ENCODE data around the gene OR13J1.

The OR13J1 gene

DNA sequence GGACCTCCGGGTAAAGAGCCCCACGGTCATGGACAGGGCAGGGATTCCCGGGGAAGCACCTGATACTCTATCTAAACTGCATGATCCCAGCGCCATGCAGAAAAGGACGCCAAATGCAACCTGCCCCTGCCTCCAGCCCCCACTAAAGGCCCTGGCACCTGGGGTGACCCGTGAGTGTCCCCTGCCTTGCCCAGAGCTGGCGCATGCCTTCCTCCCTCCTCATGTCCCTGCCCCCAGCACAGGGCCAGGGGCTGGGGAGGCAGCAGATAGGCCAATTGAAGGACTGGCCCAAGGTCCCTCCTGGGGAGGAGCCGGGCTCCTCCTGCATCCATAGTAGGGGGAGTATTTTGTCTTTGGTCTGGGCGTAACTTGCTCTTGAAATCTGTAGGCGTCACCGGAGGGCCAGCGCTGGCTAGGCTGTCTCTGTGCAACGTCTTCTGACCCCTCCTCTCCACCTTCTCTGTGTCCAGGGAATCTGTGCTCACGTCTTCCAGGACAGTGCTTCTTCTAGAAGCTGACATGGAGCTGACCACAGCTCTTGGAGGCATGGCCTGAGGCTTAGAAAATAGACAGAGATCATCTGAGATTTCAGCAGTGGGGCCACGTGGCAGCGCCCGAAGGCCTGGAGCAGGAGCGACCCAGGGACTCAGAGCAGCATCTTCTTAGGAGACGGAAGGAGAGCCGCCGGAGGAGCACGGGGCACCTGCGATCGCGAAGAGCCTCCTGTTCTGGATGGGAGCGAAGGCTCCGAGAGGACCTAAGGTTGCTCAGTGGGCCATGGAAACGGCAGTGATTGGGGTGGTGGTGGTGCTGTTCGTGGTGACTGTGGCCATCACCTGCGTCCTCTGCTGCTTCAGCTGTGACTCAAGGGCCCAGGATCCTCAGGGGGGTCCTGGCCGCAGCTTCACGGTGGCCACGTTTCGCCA lies 39.7 kb upstream of the OR13J1 start:
- Histone ChIP-seq H3K27me3 (ENCODE audit: control insufficient read depth, insufficient read depth, low read length) (no peaks in the 10 kb centered on the region), H3K9me3 (ENCODE audit: control insufficient read depth, insufficient read depth, low read length) (no peaks in the 10 kb centered on the region), H3K9ac (ENCODE audit: low read depth, low read length) (no peak overlapping the region), H3K36me3 (ENCODE audit: control insufficient read depth, insufficient read depth, low read length) (no peaks in the 10 kb centered on the region), H3K4me3 (ENCODE audit: low read depth, low read length) (no peak overlapping the region), H3K4me1 (ENCODE audit: control insufficient read depth, insufficient read depth, low read length) (peaks cover 16% of the 10 kb centered on the region)

GRCh38 chr9:35909274-35909673 lies 39.1 kb upstream of the OR13J1 start, which contains the start of gene SPAAR:
Gene SPAAR (plus strand): TSS chr9:35909490. CDS start chr9:35910464, 974 bp downstream.
- Histone ChIP-seq H3K27me3 (ENCODE audit: control insufficient read depth, insufficient read depth, low read length) (no peaks in the 10 kb centered on the region), H3K9ac (ENCODE audit: low read depth, low read length) (no peak within 1 kb of the TSS), H3K4me3 (ENCODE audit: low read depth, low read length) (no peak within 1 kb of the TSS), H3K9me3 (ENCODE audit: control insufficient read depth, insufficient read depth, low read length) (no peaks in the 10 kb centered on the region), H3K4me1 (ENCODE audit: control insufficient read depth, insufficient read depth, low read length) (peaks cover 16% of the 10 kb centered on the region), H3K36me3 (ENCODE audit: control insufficient read depth, insufficient read depth, low read length) (no peaks in the 10 kb centered on the region)

DNA sequence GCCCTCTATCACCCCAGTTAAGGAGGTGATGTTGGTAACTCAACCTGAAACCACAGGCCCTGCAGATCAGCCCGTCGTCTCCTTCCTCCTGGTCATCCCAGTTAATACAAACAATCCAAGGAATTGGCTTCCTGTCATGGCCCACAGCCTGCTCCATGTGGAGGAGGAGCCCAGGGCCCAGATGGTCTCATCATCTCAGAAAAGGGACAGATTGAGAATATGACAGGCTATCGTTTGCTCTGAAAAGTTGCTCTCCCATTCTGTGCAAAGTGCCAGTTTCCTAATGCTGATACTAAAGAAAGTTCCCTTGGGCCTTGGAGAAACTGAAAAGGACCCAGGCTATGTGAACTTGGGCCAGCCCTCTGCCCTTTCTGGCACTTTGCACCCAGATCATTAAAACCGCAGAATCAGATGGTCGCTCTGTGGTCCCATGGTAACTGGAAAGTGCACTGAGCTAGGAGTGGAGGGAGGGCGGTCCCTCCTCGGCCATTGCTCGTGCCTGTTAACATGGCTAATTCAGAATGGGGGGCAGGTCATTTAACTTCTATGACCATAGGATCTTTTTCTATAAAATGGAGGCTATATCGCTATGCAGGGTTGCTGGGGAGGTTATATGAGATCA lies 38.4 kb upstream of the OR13J1 start:
- Histone ChIP-seq H3K27me3 (ENCODE audit: control insufficient read depth, insufficient read depth, low read length) (no peaks in the 10 kb centered on the region), H3K36me3 (ENCODE audit: control insufficient read depth, insufficient read depth, low read length) (no peaks in the 10 kb centered on the region), H3K9me3 (ENCODE audit: control insufficient read depth, insufficient read depth, low read length) (no peaks in the 10 kb centered on the region), H3K4me3 (ENCODE audit: low read depth, low read length) (no peak overlapping the region), H3K9ac (ENCODE audit: low read depth, low read length) (no peak overlapping the region), H3K4me1 (ENCODE audit: control insufficient read depth, insufficient read depth, low read length) (peaks cover 16% of the 10 kb centered on the region)

DNA sequence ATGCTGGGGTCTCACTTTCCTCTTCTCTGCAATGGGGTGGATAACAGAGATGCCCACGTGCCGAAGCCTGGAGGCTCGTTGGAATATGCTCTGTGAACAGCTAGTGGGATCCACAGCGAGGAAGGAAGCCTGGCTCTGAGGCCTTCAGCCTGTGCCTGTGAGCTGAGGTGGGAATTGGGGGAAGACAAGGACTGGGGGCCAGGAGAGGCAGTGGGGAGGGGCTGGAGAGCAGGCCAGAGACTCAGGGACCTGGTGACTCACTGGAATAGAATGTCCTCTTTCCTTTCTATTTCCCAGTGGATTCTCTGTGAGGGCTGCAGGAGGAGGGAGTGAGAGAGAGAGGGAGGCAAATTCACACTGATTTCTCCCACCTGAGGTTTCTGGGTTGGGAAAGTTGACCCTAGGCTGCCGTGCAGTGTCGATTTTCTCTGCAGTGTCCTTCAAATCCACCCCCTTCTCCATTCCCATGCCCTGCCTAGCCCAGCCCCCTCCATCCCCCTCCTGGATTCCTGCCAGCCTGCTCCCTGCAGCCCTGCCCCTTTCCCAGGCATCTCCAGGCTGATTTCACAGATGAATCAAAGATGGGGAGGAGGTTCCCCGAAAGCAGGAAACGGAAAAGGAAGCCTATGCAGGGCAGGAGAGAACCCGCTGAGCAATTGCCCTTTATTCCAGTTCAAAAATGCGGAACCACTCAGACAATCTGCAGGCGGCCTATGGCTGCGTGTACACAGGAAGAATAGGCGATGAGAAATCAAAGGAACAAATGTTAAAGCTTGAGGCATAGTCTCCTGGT lies 37.7 kb upstream of the OR13J1 start:
- Histone ChIP-seq H3K27me3 (ENCODE audit: control insufficient read depth, insufficient read depth, low read length) (no peaks in the 10 kb centered on the region), H3K4me3 (ENCODE audit: low read depth, low read length) (no peak overlapping the region), H3K9me3 (ENCODE audit: control insufficient read depth, insufficient read depth, low read length) (no peaks in the 10 kb centered on the region), H3K9ac (ENCODE audit: low read depth, low read length) (no peak overlapping the region), H3K4me1 (ENCODE audit: control insufficient read depth, insufficient read depth, low read length) (peaks cover 16% of the 10 kb centered on the region), H3K36me3 (ENCODE audit: control insufficient read depth, insufficient read depth, low read length) (no peaks in the 10 kb centered on the region)

GRCh38 chr9:35906923-35907699 lies 36.9 kb upstream of the OR13J1 start:
- peaks cover 16% of the 10 kb centered on the region for H3K4me1 ChIP-seq (ENCODE audit: control insufficient read depth, insufficient read depth, low read length)
- H3K4me3 ChIP-seq (ENCODE audit: low read depth, low read length): no peak overlapping the region

GRCh38 chr9:35905912-35906679 lies 35.9 kb upstream of the OR13J1 start, which contains the start of gene HRCT1:
Gene HRCT1 (plus strand): TSS chr9:35906202. CDS start chr9:35906288, 86 bp downstream.
- Histone ChIP-seq H3K36me3 (ENCODE audit: control insufficient read depth, insufficient read depth, low read length) (no peaks in the 10 kb centered on the region), H3K9me3 (ENCODE audit: control insufficient read depth, insufficient read depth, low read length) (no peaks in the 10 kb centered on the region), H3K27me3 (ENCODE audit: control insufficient read depth, insufficient read depth, low read length) (no peaks in the 10 kb centered on the region), H3K4me3 (ENCODE audit: low read depth, low read length) (no peak within 1 kb of the TSS), H3K4me1 (ENCODE audit: control insufficient read depth, insufficient read depth, low read length) (peaks cover 16% of the 10 kb centered on the region), H3K9ac (ENCODE audit: low read depth, low read length) (no peak within 1 kb of the TSS)

More at GRCh38 chr9:35906923-35907699, 36.9 kb upstream of the OR13J1 start:
- Histone ChIP-seq H3K9me3 (ENCODE audit: control insufficient read depth, insufficient read depth, low read length) (no peaks in the 10 kb centered on the region), H3K36me3 (ENCODE audit: control insufficient read depth, insufficient read depth, low read length) (no peaks in the 10 kb centered on the region), H3K27me3 (ENCODE audit: control insufficient read depth, insufficient read depth, low read length) (no peaks in the 10 kb centered on the region), H3K9ac (ENCODE audit: low read depth, low read length) (no peak overlapping the region)

- Histone ChIP-seq H3K4me1 (ENCODE audit: control insufficient read depth, insufficient read depth, low read length) (peaks cover 16% of the 10 kb centered on the region), H3K9me3 (ENCODE audit: control insufficient read depth, insufficient read depth, low read length) (no peaks in the 10 kb centered on the region), H3K9ac (ENCODE audit: low read depth, low read length) (no peak overlapping the region), H3K4me3 (ENCODE audit: low read depth, low read length) (no peak overlapping the region), H3K36me3 (ENCODE audit: control insufficient read depth, insufficient read depth, low read length) (no peaks in the 10 kb centered on the region), H3K27me3 (ENCODE audit: control insufficient read depth, insufficient read depth, low read length) (no peaks in the 10 kb centered on the region)
These were observed 35.0 kb upstream of the OR13J1 start for GRCh38 chr9:35905051-35905781.

DNA sequence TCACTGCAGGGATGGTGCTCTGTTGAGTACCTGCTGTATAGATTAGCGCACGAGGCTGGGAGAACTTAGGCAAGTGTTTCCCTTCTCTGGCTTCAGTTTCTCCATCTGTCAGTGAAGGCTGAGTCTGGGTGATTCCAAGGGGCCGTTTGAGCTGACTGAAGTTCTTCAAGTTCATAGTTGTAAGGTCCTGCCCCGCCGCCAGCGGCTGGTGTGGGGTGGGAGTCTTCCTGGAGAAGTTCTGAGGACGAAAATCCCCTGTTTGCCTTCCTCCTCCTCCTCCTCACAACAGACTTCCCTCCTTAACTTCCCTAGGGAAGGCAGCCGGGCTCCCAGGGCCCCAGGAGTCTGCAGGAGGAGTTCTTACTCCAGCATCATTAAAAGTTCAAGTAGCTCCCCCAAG lies 34.1 kb upstream of the OR13J1 start:
- Histone ChIP-seq H3K9me3 (ENCODE audit: control insufficient read depth, insufficient read depth, low read length) (no peaks in the 10 kb centered on the region), H3K36me3 (ENCODE audit: control insufficient read depth, insufficient read depth, low read length) (no peaks in the 10 kb centered on the region), H3K4me3 (ENCODE audit: low read depth, low read length) (no peak overlapping the region), H3K27me3 (ENCODE audit: control insufficient read depth, insufficient read depth, low read length) (no peaks in the 10 kb centered on the region), H3K9ac (ENCODE audit: low read depth, low read length) (no peak overlapping the region), H3K4me1 (ENCODE audit: control insufficient read depth, insufficient read depth, low read length) (peaks cover 16% of the 10 kb centered on the region)

GRCh38 chr9:35903049-35903448 lies 32.8 kb upstream of the OR13J1 start:
- Histone ChIP-seq H3K4me3 (ENCODE audit: low read depth, low read length) (no peak overlapping the region), H3K9ac (ENCODE audit: low read depth, low read length) (no peak overlapping the region), H3K9me3 (ENCODE audit: control insufficient read depth, insufficient read depth, low read length) (no peaks in the 10 kb centered on the region), H3K27me3 (ENCODE audit: control insufficient read depth, insufficient read depth, low read length) (no peaks in the 10 kb centered on the region), H3K36me3 (ENCODE audit: control insufficient read depth, insufficient read depth, low read length) (no peaks in the 10 kb centered on the region), H3K4me1 (ENCODE audit: control insufficient read depth, insufficient read depth, low read length) (peaks cover 9% of the 10 kb centered on the region)

- Histone ChIP-seq H3K36me3 (ENCODE audit: control insufficient read depth, insufficient read depth, low read length) (no peaks in the 10 kb centered on the region), H3K9me3 (ENCODE audit: control insufficient read depth, insufficient read depth, low read length) (no peaks in the 10 kb centered on the region), H3K27me3 (ENCODE audit: control insufficient read depth, insufficient read depth, low read length) (no peaks in the 10 kb centered on the region), H3K9ac (ENCODE audit: low read depth, low read length) (no peak overlapping the region), H3K4me3 (ENCODE audit: low read depth, low read length) (no peak overlapping the region), H3K4me1 (ENCODE audit: control insufficient read depth, insufficient read depth, low read length) (no peaks in the 10 kb centered on the region)
These were observed 28.8 kb upstream of the OR13J1 start for GRCh38 chr9:35899021-35899420.

Measured in iPS-15b (cell line).